ENCODE measurements around the gene LMO7. TPM values are rescaled to one million over a fixed set of nuclear protein-coding genes. Genes with fewer than 3 reads are reported as not detected.

The LMO7 gene
- total and polyA plus RNA-seq, 2 of the 13 experiments (the other 11 are each of a cell fraction or from before 2014, with no cell fraction given), result 34.0 to 121 TPM

GRCh38 chr13:75618308-75618707 lies 17.8 kb upstream of the LMO7 start:
- BruUV-seq (replicated peaks), result no TSS peak
- FAIRE-seq (no peak), DNase-seq (ENCODE audit: low spot score) (no peak), ATAC-seq (peak; percentile 35; the same call in 2 of the 3 replicates)
- H4K20me1 ChIP-seq (ENCODE audit: insufficient read depth, low read length), result no peaks in the 10 kb centered on the region
- no peaks in the 10 kb centered on the region for H3K4me1 ChIP-seq (ENCODE audit: insufficient read depth, low read length)
- in situ Hi-C loops (cut with HindIII; ENCODE audit: extremely low pct_ligation_motif_present, low pct_unique_long_range_greater_than_20kb), result no loop called here
- no peak overlapping the region for H2AFZ ChIP-seq (ENCODE audit: low read length)
- TF ChIP-seq MED13 (CRISPR knock-in tag; IDR thresholded peaks at IDR 0.05), result no peak
- no peak for TF ChIP-seq ZNF343 (CRISPR knock-in tag; IDR thresholded peaks at IDR 0.05)
- TF ChIP-seq ZNF296 (CRISPR knock-in tag; conservative IDR thresholded peaks at IDR 0.05), result no peak
- no peak for TF ChIP-seq AKNA (CRISPR knock-in tag; IDR thresholded peaks at IDR 0.05; ENCODE audit: borderline replicate concordance)
- TF ChIP-seq NKX3-1 (CRISPR knock-in tag; IDR thresholded peaks at IDR 0.05), result no peak
- TF ChIP-seq ZNF564 (CRISPR knock-in tag; IDR thresholded peaks at IDR 0.05), result no peak
- TF ChIP-seq IKZF5 (CRISPR knock-in tag; IDR thresholded peaks at IDR 0.05), result no peak
- no peak for TF ChIP-seq NCOA5 (CRISPR knock-in tag; IDR thresholded peaks at IDR 0.05)
- TF ChIP-seq BRD4 (CRISPR knock-in tag; IDR thresholded peaks at IDR 0.05), result no peak
- no peak for TF ChIP-seq ZBTB3 (CRISPR knock-in tag; IDR thresholded peaks at IDR 0.05; ENCODE audit: borderline replicate concordance, low read depth)
- no peak for TF ChIP-seq ZNF207 (IDR thresholded peaks at IDR 0.05; ENCODE audit: borderline replicate concordance)
- TF ChIP-seq NFYC (CRISPR knock-in tag; IDR thresholded peaks at IDR 0.05), result no peak
- H3K9ac ChIP-seq (ENCODE audit: insufficient read depth, low read depth, low read length), result no peak overlapping the region
- no peaks in the 10 kb centered on the region for H3K9me3 ChIP-seq (ENCODE audit: low read length)
- no peaks in the 10 kb centered on the region for H3K27me3 ChIP-seq (ENCODE audit: control insufficient read depth in 1 of 2, insufficient read depth in 2 of 2, low read length in 2 of 2)
- H3K4me2 ChIP-seq (ENCODE audit: low read depth, low read length), result no peak overlapping the region
- no peak overlapping the region for H3K27ac ChIP-seq (ENCODE audit: extremely low read length, insufficient read depth, low read length)
- H3K36me3 ChIP-seq (replicated peaks in 1 of 2; ENCODE audit: control insufficient read depth in 1 of 2, insufficient read depth in 2 of 2, low read length in 2 of 2), result no peaks in the 10 kb centered on the region; a peak in 1 of 5 replicates
- ChIA-PET CTCF (ENCODE audit: low intra/inter-chr PET ratio, low total read pairs) (no interaction called here), POLR2A (interaction anchor here (1.3 kb wide), 1 partner anchor 18 kb away, joined by 3 read pairs; no protein-coding TSS in a partner anchor)
- no peak overlapping the region for H3K4me3 ChIP-seq (replicated peaks in 1 of 3; ENCODE audit: insufficient read depth in 1 of 3, low read depth in 2 of 3, low read length in 3 of 3)
- intact Hi-C loops (cut with micrococcal nuclease; ENCODE audit: unreplicated experiment), result no loop called here
- 0% methylated on average over 1 of the region's 1 CpG for WGBS (ENCODE audit: low lambda C conversion rate)
- no peaks in the 10 kb centered on the region for H3K79me2 ChIP-seq (ENCODE audit: insufficient read depth, low read length)

Data from HepG2 (cell line).